Endothelial cell of umbilical vein (primary cell): Measurements from ENCODE around the gene EFTUD2. TPM values are rescaled to one million over a fixed set of nuclear protein-coding genes. Genes with fewer than 3 reads are reported as not detected.

Experiments
- BruUV-seq: library from RNA; stranded (reverse); fragments of 400-500 nt; replicated peaks from 2 replicates; lab custom pipeline; 2021; lab: Mats Ljungman, UMichigan
- CTCF ChIA-PET: fragments of 300-600, 350-600 bp; sonication (Branson Sonifier 250); formaldehyde crosslinking; loops from one replicate; lab custom pipeline; 2021; ENCODE audit warnings: antibody characterized with exemption, inconsistent platforms; lab: Charles Lee
- POLR2A ChIA-PET: fragments of 300-600, 350-600 bp; sonication (Branson Sonifier 250); formaldehyde crosslinking; loops from one replicate; lab custom pipeline; 2021; ENCODE audit warnings: antibody characterized with exemption, inconsistent platforms; lab: Charles Lee
- DNase-seq: peaks from one replicate; pipeline ENCODE4 v3.0.0-alpha.2; 2011; ENCODE audit warnings: low read depth, low spot score
- FAIRE-seq: peaks from 2 replicates; lab custom pipeline; 2011; peaks lifted over from hg19 to GRCh38; lab: Jason Lieb, UNC
- H2AFZ ChIP-seq: 2 replicates; pipeline ENCODE4 v1.6.0; 2012; ENCODE audit warnings: low read depth, low read length, control low read depth, inconsistent platforms
- H3K27ac ChIP-seq: 2 replicates; pipeline ENCODE4 v1.5.1; 2011; ENCODE audit warnings: low read depth, mild to moderate bottlenecking, control low read depth, low read length, moderate library complexity; ENCODE audit not compliant: insufficient read depth
- H3K27me3 ChIP-seq, 2 experiments: 2 replicates each; pipeline versions ENCODE4 v1.6.0 to v1.6.1; 2011; ENCODE audit warnings: low read length in 2 of 2, mixed read lengths in 1 of 2; ENCODE audit not compliant: control insufficient read depth in 2 of 2, insufficient read depth in 2 of 2
- H3K36me3 ChIP-seq, 2 experiments: 2 replicates in 1 of 2; 3 replicates in 1 of 2; pipeline ENCODE4 v1.5.1; 2011; ENCODE audit warnings: low read length in 2 of 2, mild to moderate bottlenecking in 1 of 2, moderate library complexity in 1 of 2; ENCODE audit not compliant: control insufficient read depth in 2 of 2, insufficient read depth in 2 of 2; ENCODE audit errors: extremely low read depth in 1 of 2
- H3K4me1 ChIP-seq: 3 replicates; pipeline ENCODE4 v1.5.1; 2011; ENCODE audit warnings: mild to moderate bottlenecking, low read length; ENCODE audit not compliant: control insufficient read depth, insufficient read depth; ENCODE audit errors: extremely low read depth
- H3K4me2 ChIP-seq: 2 replicates; pipeline ENCODE4 v1.6.1; 2011; ENCODE audit warnings: low read length, control low read depth, mixed read lengths; ENCODE audit not compliant: insufficient read depth
- H3K4me3 ChIP-seq, 3 experiments: fragments of 200-600 bp in 1 of 3; sonication (generic), shearing (Covaris generic) in 1 of 3; replicated peaks in 1 of 3; 2 replicates each; pipeline ENCODE4 v1.5.1; 2011 to 2016; ENCODE audit warnings: control low read depth in 3 of 3, low read length in 3 of 3, mild to moderate bottlenecking in 2 of 3, inconsistent platforms in 1 of 3, low read depth in 1 of 3, moderate library complexity in 1 of 3; ENCODE audit not compliant: insufficient read depth in 1 of 3
- H3K79me2 ChIP-seq: 2 replicates; pipeline ENCODE4 v1.6.0; 2012; ENCODE audit warnings: low read length, inconsistent platforms; ENCODE audit not compliant: control insufficient read depth, insufficient read depth
- H3K9ac ChIP-seq: replicated peaks from 2 replicates; pipeline ENCODE3; 2011; ENCODE audit warnings: low read length, control low read depth; ENCODE audit not compliant: insufficient read depth; ENCODE audit errors: extremely low read depth
- H3K9me1 ChIP-seq: replicated peaks from 3 replicates; pipeline ENCODE4 v1.6.0; 2011; ENCODE audit warnings: mild to moderate bottlenecking, low read length; ENCODE audit not compliant: control insufficient read depth, insufficient read depth; ENCODE audit errors: extremely low read depth
- H3K9me3 ChIP-seq: replicated peaks from 2 replicates; pipeline ENCODE4 v1.5.1; 2012; ENCODE audit warnings: low read length, inconsistent platforms; ENCODE audit not compliant: control insufficient read depth, insufficient read depth
- H4K20me1 ChIP-seq: replicated peaks from 2 replicates; pipeline ENCODE3; 2011; ENCODE audit warnings: mild to moderate bottlenecking, low read length; ENCODE audit not compliant: control insufficient read depth, insufficient read depth; ENCODE audit errors: extremely low read depth
- CTCF ChIP-seq, 2 donors: IDR thresholded peaks; 1 replicate in 1 of 2; 2 replicates in 1 of 2; pipeline ENCODE4 v1.5.1; 2011; ENCODE audit warnings: low read length in 2 of 2, mild to moderate bottlenecking in 2 of 2, moderate library complexity in 2 of 2, control low read depth in 1 of 2, inconsistent platforms in 1 of 2, low read depth in 1 of 2; ENCODE audit not compliant: insufficient read depth in 1 of 2; ENCODE audit errors: extremely low read depth in 1 of 2
- EZH2 ChIP-seq: IDR thresholded peaks from 2 replicates; pipeline ENCODE4 v1.6.1; 2012; ENCODE audit warnings: borderline replicate concordance, low read depth, mild to moderate bottlenecking, moderate library complexity, low read length, inconsistent platforms; ENCODE audit not compliant: severe bottlenecking
- FOS ChIP-seq: IDR thresholded peaks from 2 replicates; pipeline ENCODE4 v1.6.1; 2011; ENCODE audit warnings: mild to moderate bottlenecking, low read length, moderate library complexity, borderline replicate concordance; ENCODE audit not compliant: insufficient read depth
- GATA2 ChIP-seq: IDR thresholded peaks from 2 replicates; pipeline ENCODE4 v1.7.0; 2011; ENCODE audit warnings: low read depth, mild to moderate bottlenecking, moderate library complexity, mixed read lengths, low read length; ENCODE audit not compliant: insufficient read length, insufficient read depth
- JUN ChIP-seq: IDR thresholded peaks from 2 replicates; pipeline ENCODE4 v1.6.1; 2011; ENCODE audit warnings: borderline replicate concordance, low read depth; ENCODE audit not compliant: insufficient read length, insufficient read depth
- MAX ChIP-seq: IDR thresholded peaks from 2 replicates; pipeline ENCODE4 v1.6.1; 2011; ENCODE audit not compliant: insufficient read depth, insufficient read length
- MYC ChIP-seq: IDR thresholded peaks from one replicate; pipeline ENCODE4 v1.6.1; 2011; ENCODE audit warnings: mild to moderate bottlenecking, low read depth, low read length
- POLR2A ChIP-seq: IDR thresholded peaks from 2 replicates; pipeline ENCODE4 v1.6.1; 2012; ENCODE audit warnings: low read depth, mild to moderate bottlenecking, control low read depth, low read length
- POLR2AphosphoS5 ChIP-seq: IDR thresholded peaks from 2 replicates; pipeline ENCODE4 v1.6.1; 2012; ENCODE audit warnings: low read depth, mild to moderate bottlenecking, control low read depth, low read length, moderate library complexity; ENCODE audit not compliant: insufficient read depth
- dilution Hi-C: fragments of 300-500 bp; cut with MboI; formaldehyde crosslinking; loops from one replicate; pipeline ENCODE4 v1.15.0; 2019; ENCODE audit warnings: low sequenced_read_pairs; ENCODE audit not compliant: extremely low pct_ligation_motif_present
- intact Hi-C: fragments of 100-400 bp; cut with micrococcal nuclease; formaldehyde crosslinking; loops from one replicate; pipeline ENCODE4 v1.10.0; 2022
- polyA plus RNA-seq, 4 experiments: library from polyadenylated mRNA; depleted of rRNA in 3 of 4; stranded (reverse) in 3 of 4; unstranded in 1 of 4; fragments of >200 nt; gene quantifications; 2 replicates each; pipeline versions ENCODE4 v1.2.1 to v1.2.3, GENCODE V29; 2011 to 2012; ENCODE audit warnings: missing spikeins in 1 of 4
- total RNA-seq: library from RNA; stranded (reverse); gene quantifications from 2 replicates; pipeline ENCODE4 v1.2.3, GENCODE V29; 2021

The EFTUD2 gene
- total and polyA plus RNA-seq, 2 donors (not counting 3 experiments of a cell fraction or from before 2014, with no cell fraction given) = 125 to 170 TPM

- Histone ChIP-seq H3K27ac (no peak overlapping the region), H3K27me3 (no peaks in the 10 kb centered on the region), H2AFZ (no peak overlapping the region), H3K4me1 (no peaks in the 10 kb centered on the region), H4K20me1 (no peaks in the 10 kb centered on the region), H3K79me2 (peaks cover 33% of the 10 kb centered on the region), H3K4me3 (no peak overlapping the region), H3K9me1 (no peaks in the 10 kb centered on the region), H3K4me2 (no peak overlapping the region), H3K36me3 (peaks cover 6 to 8% of the 10 kb centered on the region in 2 experiments), H3K9me3 (no peaks in the 10 kb centered on the region), H3K9ac (no peak overlapping the region)
- DNase-seq (no peak), FAIRE-seq (no peak)
- intact Hi-C loops = no loop called here
- CTCF ChIA-PET = interaction anchor here (1.2 kb wide), 1 partner anchor 15 kb away, joined by 6 read pairs; no protein-coding TSS in a partner anchor
- BruUV-seq = no TSS peak
- TF ChIP-seq EZH2 = no peak
- no peak for TF ChIP-seq POLR2AphosphoS5
- no peak for TF ChIP-seq GATA2
- no peak for TF ChIP-seq POLR2A
- TF ChIP-seq CTCF (IDR thresholded peaks at IDR 0.05; ENCODE audit: extremely low read depth in 1 of 2, insufficient read depth in 1 of 2, low read depth in 1 of 2, low read length in 2 of 2) = no peak
- no peak for TF ChIP-seq MAX
- TF ChIP-seq MYC = no peak
- TF ChIP-seq FOS = no peak
- no peak for TF ChIP-seq JUN
- dilution Hi-C loops = no loop called here
- POLR2A ChIA-PET = no interaction called here
Measured at GRCh38 chr17:44935116-44935515, 35.9 kb upstream of the EFTUD2 start.
